ENCODE data around the gene RPRD2.

The RPRD2 gene

DNA sequence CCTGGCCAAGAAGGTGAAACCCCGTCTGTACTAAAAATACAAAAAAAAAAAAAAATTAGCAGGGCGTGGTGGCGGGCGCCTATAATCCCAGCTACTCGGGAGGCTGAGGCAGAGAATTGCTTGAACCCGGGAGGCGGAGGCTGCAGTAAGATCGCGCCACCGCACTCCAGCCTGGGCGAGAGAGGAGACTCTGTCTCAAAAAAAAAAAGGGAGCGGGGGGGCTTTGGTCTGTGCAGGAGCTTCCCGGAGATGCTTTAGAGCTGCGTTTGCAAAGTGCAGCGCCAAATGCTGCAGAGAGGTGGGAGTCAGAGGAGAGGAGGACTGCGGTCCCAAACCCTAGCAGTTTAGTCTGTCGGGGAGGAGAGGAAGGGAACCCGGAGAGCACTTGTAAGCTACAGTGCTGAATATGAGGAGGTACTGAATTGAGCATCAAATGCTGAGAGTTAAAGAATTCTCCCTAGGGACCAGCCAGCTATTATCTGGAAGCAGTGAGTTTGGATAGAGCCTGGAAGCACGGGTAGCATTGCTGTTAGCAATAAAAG lies 152.2 kb downstream of the RPRD2 start:
- no peaks in the 10 kb centered on the region for H3K27me3 ChIP-seq (replicated peaks)
- H3K36me3 ChIP-seq (replicated peaks) = peaks cover under 1% of the 10 kb centered on the region
- TF ChIP-seq, protein P1, sequence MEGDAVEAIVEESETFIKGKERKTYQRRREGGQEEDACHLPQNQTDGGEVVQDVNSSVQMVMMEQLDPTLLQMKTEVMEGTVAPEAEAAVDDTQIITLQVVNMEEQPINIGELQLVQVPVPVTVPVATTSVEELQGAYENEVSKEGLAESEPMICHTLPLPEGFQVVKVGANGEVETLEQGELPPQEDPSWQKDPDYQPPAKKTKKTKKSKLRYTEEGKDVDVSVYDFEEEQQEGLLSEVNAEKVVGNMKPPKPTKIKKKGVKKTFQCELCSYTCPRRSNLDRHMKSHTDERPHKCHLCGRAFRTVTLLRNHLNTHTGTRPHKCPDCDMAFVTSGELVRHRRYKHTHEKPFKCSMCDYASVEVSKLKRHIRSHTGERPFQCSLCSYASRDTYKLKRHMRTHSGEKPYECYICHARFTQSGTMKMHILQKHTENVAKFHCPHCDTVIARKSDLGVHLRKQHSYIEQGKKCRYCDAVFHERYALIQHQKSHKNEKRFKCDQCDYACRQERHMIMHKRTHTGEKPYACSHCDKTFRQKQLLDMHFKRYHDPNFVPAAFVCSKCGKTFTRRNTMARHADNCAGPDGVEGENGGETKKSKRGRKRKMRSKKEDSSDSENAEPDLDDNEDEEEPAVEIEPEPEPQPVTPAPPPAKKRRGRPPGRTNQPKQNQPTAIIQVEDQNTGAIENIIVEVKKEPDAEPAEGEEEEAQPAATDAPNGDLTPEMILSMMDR (IDR thresholded peaks at IDR 0.05; ENCODE audit: low read depth, low read length, missing control alignments) = peak; percentile 32
- H3K4me3 ChIP-seq (ENCODE audit: low read depth, low read length) = peak overlapping the region; percentile 70
- in situ Hi-C loops (cut with HindIII; ENCODE audit: low pct_ligation_motif_present, low sequenced_read_pairs) = no loop called here
- H3K27ac ChIP-seq = no peak overlapping the region
- no peak for DNase-seq

DNA sequence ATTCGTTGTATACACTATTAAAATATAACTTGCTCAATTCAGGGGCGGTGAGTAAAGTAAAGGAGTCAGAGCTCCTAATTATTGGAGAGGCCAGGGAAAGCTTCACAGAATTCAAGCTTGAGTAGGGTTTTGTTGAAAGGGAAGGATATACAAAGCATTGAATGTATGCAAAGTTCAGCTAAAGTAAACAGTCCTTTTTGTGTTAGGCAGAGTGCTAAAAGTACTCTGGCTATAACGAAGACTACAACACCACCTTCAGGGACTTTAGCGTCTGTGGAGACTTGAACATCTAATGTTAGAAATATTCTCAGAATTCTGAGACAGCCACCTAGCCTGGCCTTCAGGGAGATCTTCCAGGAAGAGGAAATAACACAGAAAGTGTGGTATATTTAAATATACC lies 152.7 kb downstream of the RPRD2 start:
- no peak overlapping the region for H3K27ac ChIP-seq

DNA sequence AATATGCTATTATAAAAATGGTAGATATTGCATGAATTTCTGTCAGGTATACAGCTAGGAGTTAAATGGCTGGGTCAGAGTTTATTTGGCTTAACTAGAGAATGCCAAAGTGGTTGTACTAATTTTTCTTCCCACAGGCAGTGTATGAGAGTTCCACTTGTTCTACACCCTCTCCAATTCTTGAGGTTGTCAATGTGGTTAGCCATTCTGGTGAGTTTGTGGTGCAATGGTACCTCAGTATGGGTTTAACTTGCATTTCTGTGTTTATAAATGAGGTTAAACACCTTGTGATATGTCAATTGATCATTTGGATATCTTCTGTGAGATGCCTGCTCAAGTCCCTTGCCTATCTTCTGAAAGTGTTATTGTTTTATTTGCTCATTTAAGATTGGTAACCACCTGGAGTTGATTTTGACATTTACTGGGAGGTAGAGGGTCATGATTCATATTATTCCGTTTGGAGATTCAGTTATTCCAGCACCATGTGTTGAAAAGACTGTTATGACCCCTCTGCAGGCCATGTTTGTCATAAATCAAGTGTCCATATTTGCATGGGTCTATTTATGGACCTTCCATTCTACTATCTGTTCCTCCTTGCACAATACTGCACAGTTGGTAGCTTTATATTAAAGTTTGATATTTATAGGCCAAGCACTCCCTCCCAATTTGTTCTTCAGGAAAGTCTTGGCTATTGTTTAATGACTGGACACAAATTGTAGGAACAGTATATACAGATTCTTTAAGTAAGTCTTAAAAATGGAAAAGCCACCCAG lies 157.4 kb downstream of the RPRD2 start:
- H3K4me3 ChIP-seq (ENCODE audit: low read depth, low read length) = no peak overlapping the region
- TF ChIP-seq, protein P1 (IDR thresholded peaks at IDR 0.05; ENCODE audit: low read depth, low read length, missing control alignments) = no peak
- DNase-seq = no peak
- no peaks in the 10 kb centered on the region for H3K27me3 ChIP-seq (replicated peaks)
- H3K36me3 ChIP-seq (replicated peaks) = no peaks in the 10 kb centered on the region
- no peak overlapping the region for H3K27ac ChIP-seq
- in situ Hi-C loops (cut with HindIII; ENCODE audit: low pct_ligation_motif_present, low sequenced_read_pairs) = no loop called here

More for the DNA sequence above, 152.7 kb downstream of the RPRD2 start:
- peak overlapping the region; percentile 70 for H3K4me3 ChIP-seq (ENCODE audit: low read depth, low read length)
- in situ Hi-C loops (cut with HindIII; ENCODE audit: low pct_ligation_motif_present, low sequenced_read_pairs) = no loop called here
- no peak for DNase-seq
- H3K27me3 ChIP-seq (replicated peaks) = no peaks in the 10 kb centered on the region
- no peaks in the 10 kb centered on the region for H3K36me3 ChIP-seq (replicated peaks)
- TF ChIP-seq, protein P1 (IDR thresholded peaks at IDR 0.05; ENCODE audit: low read depth, low read length, missing control alignments) = peak; percentile 13

DNA sequence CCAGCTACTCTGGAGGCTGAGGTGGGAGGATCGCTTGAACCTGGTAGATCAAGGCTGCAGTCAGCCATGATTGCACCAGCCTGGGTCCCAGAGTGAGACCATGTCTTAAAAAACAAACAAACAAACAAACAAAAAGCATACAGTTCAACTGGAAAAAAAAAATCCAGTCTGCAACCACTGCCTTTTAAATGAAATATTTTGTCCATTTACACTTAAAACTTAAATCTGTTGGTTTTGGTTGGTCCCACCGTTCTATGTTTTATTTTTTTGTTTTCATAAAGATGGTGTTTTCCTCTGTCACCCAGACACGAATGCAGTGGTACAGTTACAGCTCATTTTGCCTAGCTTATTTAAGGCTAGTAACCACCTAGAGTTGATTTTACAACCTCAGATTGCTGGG lies 161.4 kb downstream of the RPRD2 start:
- Histone ChIP-seq H3K4me3 (ENCODE audit: low read depth, low read length) (no peak overlapping the region), H3K27ac (no peak overlapping the region), H3K36me3 (replicated peaks) (no peaks in the 10 kb centered on the region), H3K27me3 (replicated peaks) (no peaks in the 10 kb centered on the region)
- in situ Hi-C loops (cut with HindIII; ENCODE audit: low pct_ligation_motif_present, low sequenced_read_pairs) = no loop called here
- no peak for DNase-seq
- TF ChIP-seq, protein P1 (IDR thresholded peaks at IDR 0.05; ENCODE audit: low read depth, low read length, missing control alignments) = no peak

Data from brain microvascular endothelial cell (primary cell).